Hepatocyte (in vitro differentiated cells): ENCODE results near the gene SSTR3.

ENCODE experiments used
- CTCF ChIP-seq: fragments of 200-600 bp; sonication (generic); IDR thresholded peaks from 2 replicates; pipeline ENCODE4 v1.5.1; 2016; ENCODE audit warnings: antibody characterized with exemption, mild to moderate bottlenecking; ENCODE audit not compliant: poor library complexity
- EZH2 ChIP-seq: fragments of 200-600 bp; sonication (generic); IDR thresholded peaks from 2 replicates; pipeline ENCODE4 v1.6.1; 2016; ENCODE audit warnings: antibody characterized with exemption, mild to moderate bottlenecking, borderline replicate concordance

- TF ChIP-seq CTCF (no peak), EZH2 (no peak)
Measured at GRCh38 chr22:37212174-37212906, at the start of gene SSTR3.
